Mononuclear cell (primary cell): ENCODE data around the gene DPF1. TPM values are rescaled to one million over a fixed set of nuclear protein-coding genes. Genes with fewer than 3 reads are reported as not detected.

Experiments used
- H3K27me3 ChIP-seq: 2 replicates; pipeline ENCODE4 v1.6.0; 2011; ENCODE audit warnings: low read length, control low read depth; ENCODE audit not compliant: insufficient read depth
- H3K4me1 ChIP-seq: 2 replicates; pipeline ENCODE4 v1.5.1; 2011; ENCODE audit warnings: mild to moderate bottlenecking, low read length, control low read depth; ENCODE audit not compliant: insufficient read depth
- H3K4me3 ChIP-seq: 2 replicates; pipeline ENCODE4 v1.5.1; 2011; ENCODE audit warnings: mild to moderate bottlenecking, low read length, moderate library complexity
- H3K9me3 ChIP-seq: 2 replicates; pipeline ENCODE4 v1.5.1; 2011; ENCODE audit warnings: low read depth, mild to moderate bottlenecking, control low read depth, low read length
- total RNA-seq: library from RNA; depleted of rRNA; stranded (reverse); fragments of >200 nt; gene quantifications from one replicate; pipeline ENCODE4 v1.2.3, GENCODE V29; 2012

Gene DPF1
- total RNA-seq, 1 donor = not detected

DNA sequence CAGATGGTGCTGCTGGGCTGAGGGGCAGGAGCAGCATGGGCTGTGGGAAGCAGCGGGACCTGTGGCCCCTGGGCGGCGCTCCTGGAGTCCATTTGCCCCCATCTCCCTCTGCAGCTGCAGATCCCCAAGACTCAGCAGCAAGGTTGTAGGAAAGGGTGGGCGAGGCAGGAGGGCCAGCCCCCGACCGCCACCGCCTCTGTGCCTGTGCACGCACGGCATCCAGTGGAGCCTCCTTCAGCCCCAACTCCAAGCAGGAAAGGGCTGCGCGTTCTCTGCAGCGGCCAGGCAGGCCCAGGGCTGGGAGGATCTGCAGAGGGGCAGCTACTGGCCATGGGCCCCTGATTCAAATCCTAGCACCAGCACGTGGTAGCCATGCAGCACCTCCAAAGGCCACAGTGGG, 20.8 kb downstream of the DPF1 start:
- no peaks in the 10 kb centered on the region for H3K9me3 ChIP-seq
- H3K4me1 ChIP-seq = no peaks in the 10 kb centered on the region
- no peak overlapping the region for H3K4me3 ChIP-seq
- no peaks in the 10 kb centered on the region for H3K27me3 ChIP-seq

- H3K4me3 ChIP-seq = no peak overlapping the region
- no peaks in the 10 kb centered on the region for H3K27me3 ChIP-seq
- H3K9me3 ChIP-seq = no peaks in the 10 kb centered on the region
- no peaks in the 10 kb centered on the region for H3K4me1 ChIP-seq
Observed at GRCh38 chr19:38202504-38202903, 21.5 kb downstream of the DPF1 start.

DNA sequence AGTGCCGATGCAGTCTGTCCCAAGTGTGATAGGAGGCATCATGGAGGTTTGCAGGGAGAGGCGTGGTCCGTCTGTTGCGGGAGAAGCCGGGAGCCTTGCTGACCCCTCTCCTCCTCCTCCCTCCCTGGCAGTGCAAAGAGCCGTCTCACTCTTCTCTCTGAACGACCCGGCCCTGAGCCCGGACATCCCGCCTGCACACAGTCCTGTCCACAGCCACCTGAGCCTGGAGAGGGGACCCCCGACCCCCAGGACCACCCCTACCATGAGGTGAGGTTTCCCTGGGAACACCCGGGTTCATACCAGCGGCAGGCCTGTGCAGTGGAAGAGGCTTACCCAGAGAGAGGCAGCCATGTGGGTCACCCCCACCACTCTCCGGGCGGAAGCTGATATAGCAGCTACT, 22.3 kb downstream of the DPF1 start:
- H3K9me3 ChIP-seq = no peaks in the 10 kb centered on the region
- H3K4me1 ChIP-seq = no peaks in the 10 kb centered on the region
- no peak overlapping the region for H3K4me3 ChIP-seq
- no peaks in the 10 kb centered on the region for H3K27me3 ChIP-seq

DNA sequence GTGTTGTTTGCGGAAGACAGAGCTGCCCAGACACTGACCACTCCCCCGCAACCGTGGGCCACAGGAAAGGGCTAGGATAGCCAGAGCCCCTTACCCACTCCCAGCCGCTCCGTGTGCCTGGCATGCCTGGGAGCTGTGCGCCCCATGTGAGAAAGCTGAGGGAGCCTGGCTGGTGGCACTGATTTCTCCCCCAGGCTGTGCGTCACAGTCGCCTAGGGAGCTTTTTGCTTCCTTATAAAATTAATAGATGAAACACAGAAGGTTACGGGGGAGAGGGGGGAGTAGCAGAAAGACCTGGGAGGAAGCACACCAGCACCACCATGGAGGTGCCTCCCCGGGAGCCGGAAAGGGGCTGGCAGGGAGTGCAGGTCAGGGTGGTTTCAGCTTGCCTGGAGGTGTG, 24.7 kb downstream of the DPF1 start:
- H3K9me3 ChIP-seq = no peaks in the 10 kb centered on the region

DNA sequence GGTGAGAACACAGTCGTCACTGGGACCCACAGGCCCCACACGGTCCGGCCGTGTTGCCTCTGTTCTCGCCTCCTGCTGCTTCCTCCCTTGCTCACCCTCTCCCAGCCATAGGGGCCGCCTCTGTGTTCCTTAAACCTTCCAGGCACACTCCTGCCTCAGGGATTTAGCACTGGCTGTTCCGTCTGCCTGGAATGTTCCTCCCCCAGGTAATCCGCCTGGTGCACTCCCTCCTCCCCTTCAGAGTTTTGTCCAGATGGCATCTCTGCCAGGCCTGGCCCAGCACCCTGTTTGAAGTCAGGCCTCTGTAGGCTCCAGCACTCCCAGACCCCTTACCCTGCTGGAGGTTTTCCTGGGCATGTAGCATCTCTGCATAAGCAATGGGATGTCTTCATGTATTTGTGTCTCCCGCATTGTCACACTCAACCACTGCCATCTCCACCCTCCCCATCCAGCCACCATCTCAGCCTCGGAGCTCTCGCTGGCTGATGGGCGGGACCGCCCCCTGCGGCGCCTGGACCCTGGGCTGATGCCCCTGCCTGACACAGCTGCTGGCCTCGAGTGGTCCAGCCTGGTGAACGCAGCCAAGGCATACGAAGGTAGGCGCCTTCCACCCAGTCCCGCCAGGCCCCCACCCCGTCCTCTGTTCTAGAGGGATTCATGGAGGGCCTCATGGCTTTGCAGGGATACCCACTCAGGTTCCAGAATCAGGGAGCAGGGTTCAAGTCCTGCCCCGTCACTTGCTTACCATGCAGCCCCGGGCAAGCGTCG, 25.9 kb downstream of the DPF1 start:
- no peaks in the 10 kb centered on the region for H3K4me1 ChIP-seq
- no peaks in the 10 kb centered on the region for H3K27me3 ChIP-seq
- no peak overlapping the region for H3K4me3 ChIP-seq
- H3K9me3 ChIP-seq = no peaks in the 10 kb centered on the region

More for the DNA sequence above, 24.7 kb downstream of the DPF1 start:
- Histone ChIP-seq H3K4me1 (no peaks in the 10 kb centered on the region), H3K27me3 (no peaks in the 10 kb centered on the region), H3K4me3 (no peak overlapping the region)

GRCh38 chr19:38196948-38197656, 26.9 kb downstream of the DPF1 start:
- no peak overlapping the region for H3K4me3 ChIP-seq
- H3K27me3 ChIP-seq = no peaks in the 10 kb centered on the region
- no peaks in the 10 kb centered on the region for H3K9me3 ChIP-seq
- no peaks in the 10 kb centered on the region for H3K4me1 ChIP-seq

- no peaks in the 10 kb centered on the region for H3K9me3 ChIP-seq
- no peaks in the 10 kb centered on the region for H3K27me3 ChIP-seq
- no peaks in the 10 kb centered on the region for H3K4me1 ChIP-seq
- H3K4me3 ChIP-seq = no peak overlapping the region
Observed at GRCh38 chr19:38196245-38196837, 27.7 kb downstream of the DPF1 start.

DNA sequence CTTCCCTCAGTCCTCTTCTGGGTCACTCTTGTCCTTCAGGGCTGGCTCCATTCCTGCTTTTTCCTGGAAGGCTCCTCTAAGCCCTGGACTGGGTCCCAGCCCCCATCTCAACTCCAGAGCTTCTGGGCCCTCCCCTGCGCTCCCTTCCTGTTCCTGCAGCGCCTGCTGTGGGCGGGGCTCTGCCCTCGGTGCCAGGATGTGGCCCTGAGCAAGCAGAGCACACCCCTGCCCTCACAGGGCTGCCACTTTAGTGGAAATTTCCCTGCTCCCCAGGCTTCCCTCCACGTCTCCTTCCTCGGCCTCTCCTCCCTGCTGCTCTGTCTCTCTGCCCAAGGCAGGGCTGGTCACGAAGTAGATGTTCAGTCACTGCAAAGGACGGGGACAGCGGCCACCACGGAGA, 28.8 kb downstream of the DPF1 start:
- no peak overlapping the region for H3K4me3 ChIP-seq
- no peaks in the 10 kb centered on the region for H3K9me3 ChIP-seq
- H3K4me1 ChIP-seq = no peaks in the 10 kb centered on the region
- H3K27me3 ChIP-seq = no peaks in the 10 kb centered on the region

- no peak overlapping the region for H3K4me3 ChIP-seq
- no peaks in the 10 kb centered on the region for H3K9me3 ChIP-seq
- no peaks in the 10 kb centered on the region for H3K4me1 ChIP-seq
- H3K27me3 ChIP-seq = no peaks in the 10 kb centered on the region
Observed at GRCh38 chr19:38194061-38194701, 29.8 kb downstream of the DPF1 start.

GRCh38 chr19:38193445-38193844, 30.6 kb downstream of the DPF1 start:
- Histone ChIP-seq H3K9me3 (no peaks in the 10 kb centered on the region), H3K27me3 (no peaks in the 10 kb centered on the region), H3K4me1 (no peaks in the 10 kb centered on the region), H3K4me3 (no peak overlapping the region)

- no peaks in the 10 kb centered on the region for H3K9me3 ChIP-seq
- H3K4me3 ChIP-seq = no peak overlapping the region
- no peaks in the 10 kb centered on the region for H3K27me3 ChIP-seq
- no peaks in the 10 kb centered on the region for H3K4me1 ChIP-seq
Observed at GRCh38 chr19:38191747-38192146, 32.3 kb downstream of the DPF1 start.

DNA sequence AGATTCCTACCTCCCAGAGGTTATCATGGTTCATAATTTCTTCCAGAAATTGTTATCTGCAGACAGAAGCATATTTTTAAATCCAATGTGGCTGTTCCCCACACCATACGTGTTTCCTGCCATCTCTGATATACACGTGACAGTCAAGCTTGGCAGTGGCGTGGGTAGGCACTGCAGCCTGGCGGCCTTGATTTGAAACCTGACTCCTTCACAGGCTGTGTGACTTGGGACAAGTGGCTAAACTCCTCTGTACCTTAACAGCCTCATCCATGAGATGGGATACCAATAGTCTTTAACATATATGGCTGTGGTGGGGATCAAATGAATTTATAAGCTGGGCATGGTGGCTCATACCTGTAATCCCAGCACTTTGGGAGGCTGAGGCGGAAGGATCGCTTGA, 33.2 kb downstream of the DPF1 start:
- no peak overlapping the region for H3K4me3 ChIP-seq
- no peaks in the 10 kb centered on the region for H3K4me1 ChIP-seq
- no peaks in the 10 kb centered on the region for H3K27me3 ChIP-seq
- no peaks in the 10 kb centered on the region for H3K9me3 ChIP-seq

- no peak overlapping the region for H3K4me3 ChIP-seq
- no peaks in the 10 kb centered on the region for H3K27me3 ChIP-seq
- no peaks in the 10 kb centered on the region for H3K9me3 ChIP-seq
- no peaks in the 10 kb centered on the region for H3K4me1 ChIP-seq
Observed at GRCh38 chr19:38190061-38190460, 34.0 kb downstream of the DPF1 start.

GRCh38 chr19:38185562-38185961, 38.5 kb downstream of the DPF1 start:
- H3K4me3 ChIP-seq = no peak overlapping the region
- no peaks in the 10 kb centered on the region for H3K9me3 ChIP-seq
- H3K27me3 ChIP-seq = no peaks in the 10 kb centered on the region
- no peaks in the 10 kb centered on the region for H3K4me1 ChIP-seq

GRCh38 chr19:38184815-38185214, 39.2 kb downstream of the DPF1 start:
- Histone ChIP-seq H3K4me1 (no peaks in the 10 kb centered on the region), H3K9me3 (peaks cover 4% of the 10 kb centered on the region), H3K4me3 (no peak overlapping the region), H3K27me3 (no peaks in the 10 kb centered on the region)
